Stomach (tissue), 9 donors: ENCODE results near the gene OR1Q1. TPM values are rescaled to one million over a fixed set of nuclear protein-coding genes. Genes with fewer than 3 reads are reported as not detected.
"Not testable (repeated sequence)": the region's sequence is repeated elsewhere in the genome, so short reads cannot be mapped to it uniquely, and the experiment has no call there.

Source experiments
- DNase-seq, 2 donors: peaks; one replicate each; pipeline versions ENCODE4 v3.0.0 to v3.0.0-alpha.2; 2013 to 2019
- H3K27ac ChIP-seq, 5 donors: fragments of 200-600 bp in 4 of 5; sonication (generic) in 4 of 5; one replicate each; pipeline ENCODE4 v1.5.1; 2013 to 2019; ENCODE audit warnings: mild to moderate bottlenecking in 1 of 5, moderate library complexity in 1 of 5
- H3K27me3 ChIP-seq, 3 donors: fragments of 200-600 bp; sonication (generic); one replicate each; pipeline ENCODE4 v1.5.1; 2017 to 2019; ENCODE audit warnings: mixed run types in 1 of 3
- H3K36me3 ChIP-seq, 4 donors: fragments of 200-600 bp; sonication (generic); 1 replicate in 3 of 4; 2 replicates in 1 of 4; pipeline ENCODE4 v1.5.1; 2016 to 2019
- H3K4me1 ChIP-seq, 4 donors: fragments of 200-600 bp; sonication (generic); one replicate each; pipeline ENCODE4 v1.5.1; 2016 to 2019
- H3K4me3 ChIP-seq, 4 donors: fragments of 200-600 bp; sonication (generic) in 3 of 4; one replicate each; pipeline ENCODE4 v1.5.1; 2016 to 2019; ENCODE audit warnings: mild to moderate bottlenecking in 1 of 4
- H3K9me3 ChIP-seq, 4 donors: fragments of 200-600 bp; sonication (generic); one replicate each; pipeline ENCODE4 v1.5.1; 2016 to 2019
- CTCF ChIP-seq, 7 experiments: fragments of 450-650 bp in 4 of 7; fragments of 200-600 bp in 3 of 7; sonication (generic) in 3 of 7; IDR thresholded peaks; one replicate each; pipeline ENCODE4 v1.5.1; 2016 to 2019; ENCODE audit warnings: antibody characterized with exemption in 7 of 7, control low read depth in 2 of 7, mild to moderate bottlenecking in 1 of 7
- EP300 ChIP-seq: sonication (generic); formaldehyde crosslinking; IDR thresholded peaks from one replicate; pipeline ENCODE4 v1.6.1; 2017; ENCODE audit warnings: antibody characterized with exemption
- POLR2A ChIP-seq, 4 donors: fragments of 450-650 bp; IDR thresholded peaks; one replicate each; pipeline ENCODE4 v1.6.1; 2016; ENCODE audit warnings: antibody characterized with exemption in 4 of 4, control low read depth in 2 of 4, mild to moderate bottlenecking in 1 of 4, moderate library complexity in 1 of 4
- POLR2AphosphoS5 ChIP-seq, 3 donors: sonication (generic); formaldehyde crosslinking; IDR thresholded peaks; one replicate each; pipeline ENCODE4 v1.6.1; 2016; ENCODE audit warnings: antibody characterized with exemption in 3 of 3
- WGBS, 5 donors: extraction: QIAGEN DNeasy Blood & Tissue Kit in 3 of 5; methylation state at CpG; one replicate each; pipeline versions ENCODE4 v1.1.5 to v1.1.7; 2013 to 2018; 5-methylcytosine and 5-hydroxymethylcytosine counted together
- intact Hi-C: fragments of 100-400 bp; cut with DNase I; formaldehyde crosslinking; loops from one replicate; pipeline ENCODE4 v1.15.1; 2023; ENCODE audit warnings: low total_unique reads
- polyA plus RNA-seq, 3 donors: library from polyadenylated mRNA; stranded (reverse); fragments of 200-250 nt; gene quantifications; one replicate each; pipeline ENCODE4 v1.2.3, GENCODE V29; 2013
- total RNA-seq, 5 donors: library from RNA; depleted of rRNA; stranded (reverse); fragments of >200 nt; gene quantifications; one replicate each; pipeline versions ENCODE4 v1.1.0 to v1.2.3, GENCODE V29; 2014 to 2016
- donor health status: healthy with polysubstance abuse.
- donor health status: Bipolar disorder and iron deficiency.
- donor health status: healthy.

The OR1Q1 gene
- total and polyA plus RNA-seq, 8 donors = not detected

GRCh38 chr9:122580360-122580759, 34.2 kb upstream of the OR1Q1 start:
- Histone ChIP-seq H3K36me3 (no peaks in the 10 kb centered on the region), H3K27ac (no peak overlapping the region), H3K9me3 (no peaks in the 10 kb centered on the region), H3K4me1 (no peaks in the 10 kb centered on the region), H3K27me3 (no peaks in the 10 kb centered on the region), H3K4me3 (no peak overlapping the region)
- no peak for DNase-seq
- TF ChIP-seq POLR2A (IDR thresholded peaks at IDR 0.05) = no peak
- intact Hi-C loops = no loop called here
- WGBS, 5 donors = 70 to 80% (median 77%) methylated on average over 3 of the region's 3 CpGs

- H3K9me3 ChIP-seq, H3K27ac ChIP-seq, H3K4me3 ChIP-seq, DNase-seq, H3K36me3 ChIP-seq, H3K4me1 ChIP-seq, H3K27me3 ChIP-seq, intact Hi-C loops: not testable (repeated sequence)
- 88 to 93% (median 90%) methylated on average over 8 of the region's 8 CpGs for WGBS, 5 donors
Measured at GRCh38 chr9:122583284-122583683, 31.3 kb upstream of the OR1Q1 start, which contains the start of gene OR1L8. OR1L8 (minus strand) TSS chr9:122583384; CDS start chr9:122568477, 14,907 bp downstream.

GRCh38 chr9:122605691-122606090, 8.8 kb upstream of the OR1Q1 start:
- H3K4me1 ChIP-seq = no peaks in the 10 kb centered on the region
- H3K4me3 ChIP-seq = no peak overlapping the region
- intact Hi-C loops = no loop called here
- 39 to 58% (median 53%) methylated on average over 1 of the region's 1 CpG for WGBS, 5 donors
- H3K27me3 ChIP-seq = no peaks in the 10 kb centered on the region
- TF ChIP-seq POLR2AphosphoS5 (IDR thresholded peaks at IDR 0.05) (no peak), EP300 (no peak), CTCF (IDR thresholded peaks at IDR 0.05) (no peak), POLR2A (IDR thresholded peaks at IDR 0.05) (no peak)
- H3K27ac ChIP-seq = no peak overlapping the region
- no peaks in the 10 kb centered on the region for H3K36me3 ChIP-seq
- no peak for DNase-seq
- H3K9me3 ChIP-seq = peaks cover 0 to 6% (median 2%) of the 10 kb centered on the region in 4 donors

GRCh38 chr9:122606587-122606986, 8.0 kb upstream of the OR1Q1 start:
- H3K9me3 ChIP-seq = peaks cover 0 to 5% (median 0%) of the 10 kb centered on the region in 4 donors
- TF ChIP-seq CTCF (IDR thresholded peaks at IDR 0.05) (no peak), POLR2AphosphoS5 (IDR thresholded peaks at IDR 0.05) (no peak), POLR2A (IDR thresholded peaks at IDR 0.05) (no peak), EP300 (no peak)
- no peaks in the 10 kb centered on the region for H3K27me3 ChIP-seq
- intact Hi-C loops = no loop called here
- no peaks in the 10 kb centered on the region for H3K4me1 ChIP-seq
- 65 to 94% (median 93%) methylated on average over 1 of the region's 1 CpG for WGBS, 5 donors
- no peak overlapping the region for H3K27ac ChIP-seq
- H3K36me3 ChIP-seq = no peaks in the 10 kb centered on the region
- DNase-seq = no peak
- no peak overlapping the region for H3K4me3 ChIP-seq

GRCh38 chr9:122609804-122610203, 4.7 kb upstream of the OR1Q1 start:
- Histone ChIP-seq H3K9me3 (no peaks in the 10 kb centered on the region), H3K4me1 (no peaks in the 10 kb centered on the region), H3K27ac (no peak overlapping the region), H3K4me3 (no peak overlapping the region), H3K27me3 (no peaks in the 10 kb centered on the region), H3K36me3 (no peaks in the 10 kb centered on the region)
- intact Hi-C loops = no loop called here
- TF ChIP-seq POLR2AphosphoS5 (IDR thresholded peaks at IDR 0.05) (no peak), CTCF (IDR thresholded peaks at IDR 0.05) (no peak), POLR2A (IDR thresholded peaks at IDR 0.05) (no peak), EP300 (no peak)
- DNase-seq = no peak
- 61 to 75% (median 64%) methylated on average over 4 of the region's 4 CpGs for WGBS, 5 donors
